Ovary (tissue), 9 donors: ENCODE measurements around the gene GFER. TPM values are rescaled to one million over a fixed set of nuclear protein-coding genes. Genes with fewer than 3 reads are reported as not detected.

Experiments
- DNase-seq, 5 donors: peaks; one replicate each; pipeline ENCODE4 v3.0.0-alpha.2; 2019 to 2020
- H3K27ac ChIP-seq, 2 donors: fragments of 200-600 bp; one replicate each; pipeline versions ENCODE4 v1.5.1 to v1.8.0; 2019 to 2022
- H3K27me3 ChIP-seq: fragments of 200-600 bp; one replicate; pipeline ENCODE4 v1.8.0; 2022
- H3K36me3 ChIP-seq: fragments of 200-600 bp; sonication (generic); one replicate; pipeline ENCODE4 v1.5.1; 2019
- H3K4me1 ChIP-seq: one replicate; pipeline ENCODE4 v1.8.1; 2013; ENCODE audit warnings: mild to moderate bottlenecking, moderate library complexity; ENCODE audit not compliant: insufficient read depth
- H3K4me3 ChIP-seq: fragments of 200-600 bp; sonication (generic); one replicate; pipeline ENCODE4 v1.5.1; 2017
- H3K9me3 ChIP-seq, 2 donors: fragments of 200-600 bp in 1 of 2; sonication (generic) in 1 of 2; one replicate each; pipeline versions ENCODE4 v1.5.1 to v1.8.1; 2013 to 2019; ENCODE audit warnings: mild to moderate bottlenecking in 1 of 2, moderate library complexity in 1 of 2
- EP300 ChIP-seq: sonication (generic); formaldehyde crosslinking; IDR thresholded peaks from one replicate; pipeline ENCODE4 v1.6.1; 2017; ENCODE audit warnings: antibody characterized with exemption
- POLR2A ChIP-seq: fragments of 450-650 bp; IDR thresholded peaks from one replicate; pipeline ENCODE4 v1.6.1; 2017; ENCODE audit warnings: antibody characterized with exemption, mild to moderate bottlenecking, moderate library complexity
- WGBS, 3 donors: extraction: QIAGEN DNeasy Blood & Tissue Kit in 1 of 3; methylation state at CpG; one replicate each; pipeline versions ENCODE4 v1.1.5 to v1.1.7; 2013 to 2017; 5-methylcytosine and 5-hydroxymethylcytosine counted together
- intact Hi-C, 4 donors: fragments of 100-400 bp; cut with DNase I; formaldehyde crosslinking; loops; one replicate each; pipeline versions ENCODE4 v1.11.0 to v1.15.1; 2022 to 2023
- polyA plus RNA-seq, 2 donors: library from polyadenylated mRNA; stranded (reverse); fragments of 200-250 nt in 1 of 2; fragments of 350-450 nt in 1 of 2; fragmentation: Illumina TruSeq in 1 of 2; extraction: RNeasy Lipid Tissue Mini Kit (QIAGEN cat#74804) in 1 of 2; gene quantifications; one replicate each; pipeline ENCODE4 v1.2.3, GENCODE V29; 2013 to 2014
- total RNA-seq, 7 donors: library from RNA; depleted of rRNA in 2 of 7; stranded (reverse); fragments of >200 nt in 2 of 7; fragmentation: NEBNext Ultra II Directional in 3 of 7; extraction: Animal tissue kit (Norgen Biotek cat#: 25700) in 3 of 7; gene quantifications; one replicate each; pipeline versions ENCODE4 v1.1.0 to v1.2.4, GENCODE V29; 2016 to 2023
- TF ChIP-seq, protein P1 (sequence below), 3 donors: fragments of 450-650 bp in 2 of 3; fragments of 200-600 bp in 1 of 3; IDR thresholded peaks; one replicate each; pipeline versions ENCODE4 v1.5.1 to v1.8.0; 2016 to 2022; ENCODE audit warnings: antibody characterized with exemption in 3 of 3, mild to moderate bottlenecking in 1 of 3
- donor health status: DM: no; HTN: no; CAD: no; lungs with moderate emphysema.
- donor health status: DM: no; HTN: no; CAD: no.
- donor health status: Bipolar disorder and iron deficiency.
- donor health status: DM: yes; HTN: yes; CAD: no.
- donor health status: DM: no; HTN: no; CAD: no.
- donor health status: DM: yes; HTN: yes; CAD: no.

GFER gene
- total and polyA plus RNA-seq, 9 donors = 6.1 to 18.5 (median 14.0) TPM

DNA sequence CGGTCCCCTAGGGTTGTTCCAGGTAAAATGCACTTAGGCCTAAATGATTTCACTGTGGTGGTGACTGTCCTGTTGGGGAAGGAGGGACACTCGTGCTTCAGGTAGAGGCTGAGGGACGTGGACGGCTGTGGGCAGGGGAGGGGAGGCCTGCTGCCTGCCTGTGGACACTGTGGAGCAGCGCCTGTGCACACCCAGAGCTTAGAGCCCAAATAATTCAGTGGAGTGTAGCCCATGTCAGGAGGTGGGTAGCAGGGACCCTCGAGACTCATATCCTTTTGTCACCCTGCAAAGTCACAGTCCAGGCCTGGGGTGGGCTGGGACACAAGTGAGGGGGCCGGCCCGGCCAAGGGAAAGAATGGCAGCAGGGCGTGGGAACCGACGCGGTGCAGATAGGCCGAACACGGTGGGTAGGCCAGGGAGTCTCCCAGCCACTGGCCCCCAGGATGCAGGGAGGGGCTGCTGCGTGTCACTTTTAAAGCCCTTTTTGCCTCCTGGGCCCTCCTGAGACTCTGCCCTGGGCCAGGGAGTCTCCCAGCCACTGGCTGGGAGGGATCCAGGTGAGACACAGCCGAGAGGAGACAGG is 42.0 kb downstream of the GFER start:
- DNase-seq = no peak
- Histone ChIP-seq H3K27me3 (no peaks in the 10 kb centered on the region), H3K27ac (no peak overlapping the region), H3K9me3 (no peaks in the 10 kb centered on the region), H3K4me3 (no peak overlapping the region), H3K36me3 (no peaks in the 10 kb centered on the region), H3K4me1 (peaks cover 18% of the 10 kb centered on the region)
- TF ChIP-seq POLR2A = no peak
- TF ChIP-seq, protein P1, sequence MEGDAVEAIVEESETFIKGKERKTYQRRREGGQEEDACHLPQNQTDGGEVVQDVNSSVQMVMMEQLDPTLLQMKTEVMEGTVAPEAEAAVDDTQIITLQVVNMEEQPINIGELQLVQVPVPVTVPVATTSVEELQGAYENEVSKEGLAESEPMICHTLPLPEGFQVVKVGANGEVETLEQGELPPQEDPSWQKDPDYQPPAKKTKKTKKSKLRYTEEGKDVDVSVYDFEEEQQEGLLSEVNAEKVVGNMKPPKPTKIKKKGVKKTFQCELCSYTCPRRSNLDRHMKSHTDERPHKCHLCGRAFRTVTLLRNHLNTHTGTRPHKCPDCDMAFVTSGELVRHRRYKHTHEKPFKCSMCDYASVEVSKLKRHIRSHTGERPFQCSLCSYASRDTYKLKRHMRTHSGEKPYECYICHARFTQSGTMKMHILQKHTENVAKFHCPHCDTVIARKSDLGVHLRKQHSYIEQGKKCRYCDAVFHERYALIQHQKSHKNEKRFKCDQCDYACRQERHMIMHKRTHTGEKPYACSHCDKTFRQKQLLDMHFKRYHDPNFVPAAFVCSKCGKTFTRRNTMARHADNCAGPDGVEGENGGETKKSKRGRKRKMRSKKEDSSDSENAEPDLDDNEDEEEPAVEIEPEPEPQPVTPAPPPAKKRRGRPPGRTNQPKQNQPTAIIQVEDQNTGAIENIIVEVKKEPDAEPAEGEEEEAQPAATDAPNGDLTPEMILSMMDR (IDR thresholded peaks at IDR 0.05) = no peak
- no peak for TF ChIP-seq EP300
- WGBS, 3 donors = 77 to 84% (median 81%) methylated on average over 16 of the region's 16 CpGs
- intact Hi-C loops = loop anchor here in 1 of 4 donors (5.0 kb wide), 1 partner anchor 126 kb away; no protein-coding TSS in a partner anchor

DNA sequence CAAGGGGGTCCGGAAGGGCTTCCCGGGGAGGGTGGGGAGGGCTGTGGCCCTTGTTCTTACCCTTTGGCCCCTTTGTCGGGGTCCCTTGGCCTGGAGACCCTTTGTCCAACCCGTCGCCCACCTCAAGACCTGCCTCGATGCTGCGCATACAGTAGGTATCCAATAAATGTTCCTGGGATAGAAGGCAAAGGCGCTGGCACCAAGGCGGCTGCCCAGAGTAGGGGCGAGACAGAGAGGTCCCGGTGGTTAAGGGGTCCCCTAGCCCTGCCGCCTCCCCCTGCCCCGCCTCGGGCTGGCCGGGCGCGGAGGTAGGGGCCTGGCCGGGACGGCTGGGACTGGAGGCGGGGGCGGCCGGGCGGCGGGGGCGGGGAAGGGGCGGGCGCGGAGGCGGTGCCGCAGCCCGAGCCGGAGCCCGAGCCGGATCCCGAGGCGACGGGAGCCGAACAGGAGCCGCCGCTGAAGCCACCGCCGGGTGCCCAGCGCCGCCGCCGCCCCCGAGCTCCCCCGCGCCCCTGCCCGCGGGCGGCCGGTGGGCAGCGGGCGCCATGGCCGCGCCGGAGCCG is 42.5 kb downstream of the GFER start, which contains the start of gene NHERF2:
Gene NHERF2 (plus strand): TSS at position 442 of the 563 bp plus-strand sequence. CDS start 104 bp downstream, at position 546.
- Histone ChIP-seq H3K9me3 (no peaks in the 10 kb centered on the region), H3K4me1 (peaks cover 18% of the 10 kb centered on the region), H3K27ac (peak within 1 kb of the TSS; percentile 26 to 61), H3K27me3 (no peaks in the 10 kb centered on the region), H3K36me3 (no peaks in the 10 kb centered on the region), H3K4me3 (peak within 1 kb of the TSS; percentile 52)
- intact Hi-C loops = loop anchor here in 1 of 4 donors (5.0 kb wide), 1 partner anchor 126 kb away; no protein-coding TSS in a partner anchor
- TF ChIP-seq, protein P1 (IDR thresholded peaks at IDR 0.05) = no peak
- TF ChIP-seq EP300 (no peak), POLR2A (no peak)
- 6 to 28% (median 10%) methylated on average over 14 to 53 of the region's 59 CpGs for WGBS, 3 donors
- DNase-seq = peak in 2 of 5 donors; percentile 54 to 61

DNA sequence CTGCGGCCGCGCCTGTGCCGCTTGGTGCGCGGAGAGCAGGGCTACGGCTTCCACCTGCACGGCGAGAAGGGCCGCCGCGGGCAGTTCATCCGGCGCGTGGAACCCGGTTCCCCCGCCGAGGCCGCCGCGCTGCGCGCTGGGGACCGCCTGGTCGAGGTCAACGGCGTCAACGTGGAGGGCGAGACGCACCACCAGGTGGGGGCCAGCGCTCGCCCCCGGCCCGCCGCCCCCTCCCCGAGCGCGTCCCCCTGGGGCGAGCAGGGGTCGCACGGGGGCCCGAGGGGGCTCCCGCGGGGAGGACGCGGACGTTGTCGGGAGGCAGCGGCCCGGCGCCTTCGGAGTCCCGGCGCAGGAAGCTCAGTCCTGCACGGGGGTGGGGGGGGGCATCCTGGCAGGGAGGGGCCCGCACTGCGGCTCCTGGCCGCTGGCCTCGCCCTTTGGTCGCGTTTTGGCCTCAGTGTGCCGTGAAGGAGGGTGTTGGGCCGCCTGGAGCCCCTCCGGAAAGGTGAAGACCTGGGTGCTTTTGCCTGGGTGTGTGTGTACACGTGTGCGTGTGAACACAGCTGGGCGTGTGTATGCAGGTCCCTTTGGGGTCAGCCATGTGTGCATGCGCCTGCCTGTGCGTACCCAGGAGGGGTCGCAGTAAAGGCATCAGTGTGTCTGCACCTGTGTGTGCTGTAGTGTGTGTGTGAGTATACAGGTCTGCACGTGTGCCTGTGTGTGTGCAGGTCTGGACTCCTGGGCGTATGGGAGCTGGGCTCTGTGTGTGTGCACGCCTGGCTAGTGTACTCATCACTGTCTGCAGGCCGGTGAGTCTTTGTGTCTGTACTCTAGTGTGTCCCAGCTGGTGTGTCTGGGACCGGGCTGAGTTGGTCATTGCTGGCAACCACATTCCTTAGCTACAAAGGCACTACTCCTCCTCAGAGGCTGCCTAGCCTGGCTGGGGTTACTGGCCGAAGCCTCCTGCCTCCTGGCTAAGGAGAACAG is 43.3 kb downstream of the GFER start:
- intact Hi-C loops = loop anchor here in 1 of 4 donors (5.0 kb wide), 1 partner anchor 125 kb away; no protein-coding TSS in a partner anchor
- DNase-seq = peak in 3 of 5 donors; percentile 36 to 51 (median 49)
- no peaks in the 10 kb centered on the region for H3K36me3 ChIP-seq
- no peaks in the 10 kb centered on the region for H3K9me3 ChIP-seq
- WGBS, 3 donors = 3 to 6% (median 3%) methylated on average over 25 to 76 of the region's 76 CpGs
- peak overlapping the region; percentile 52 for H3K4me3 ChIP-seq
- H3K27ac ChIP-seq = peak overlapping the region; percentile 26 to 61
- H3K27me3 ChIP-seq = no peaks in the 10 kb centered on the region
- H3K4me1 ChIP-seq = peaks cover 18% of the 10 kb centered on the region
- no peak for TF ChIP-seq EP300

DNA sequence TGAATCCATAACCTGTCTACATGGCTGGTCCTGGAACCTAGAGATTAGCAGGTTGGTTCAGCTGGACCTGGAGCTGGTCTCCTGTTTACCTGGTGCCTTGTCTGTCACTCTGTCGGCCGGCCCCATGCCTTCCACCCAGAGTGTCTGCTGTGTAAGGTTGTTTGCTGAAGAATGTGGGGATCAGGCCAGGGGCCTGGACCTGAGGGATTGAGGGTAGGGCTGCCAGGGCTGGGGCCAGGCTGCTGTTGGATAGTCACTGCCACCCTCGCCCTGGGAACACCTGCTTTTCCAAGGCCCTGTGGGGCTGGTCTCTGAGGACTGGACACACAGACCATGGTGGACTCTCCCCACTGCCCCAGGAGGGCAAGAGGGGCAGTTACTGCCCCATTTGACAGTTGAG is 44.2 kb downstream of the GFER start:
- intact Hi-C loops = loop anchor here in 1 of 4 donors (5.0 kb wide), 1 partner anchor 124 kb away; no protein-coding TSS in a partner anchor
- Histone ChIP-seq H3K4me1 (peaks cover 22% of the 10 kb centered on the region), H3K27me3 (no peaks in the 10 kb centered on the region), H3K9me3 (no peaks in the 10 kb centered on the region), H3K27ac (peak overlapping the region in 1 of 2 donors; percentile 6), H3K36me3 (no peaks in the 10 kb centered on the region), H3K4me3 (no peak overlapping the region)
- WGBS, 3 donors = 43 to 62% (median 57%) methylated on average over 3 of the region's 3 CpGs
- peak in 1 of 5 donors; percentile 21 for DNase-seq
- TF ChIP-seq POLR2A (no peak), EP300 (no peak)
- TF ChIP-seq, protein P1 (IDR thresholded peaks at IDR 0.05) = no peak
